ENCODE data around the gene FCER1G. TPM values are rescaled to one million over a fixed set of nuclear protein-coding genes. Genes with fewer than 3 reads are reported as not detected.
"Not testable (repeated sequence)": the region's sequence is repeated elsewhere in the genome, so short reads cannot be mapped to it uniquely, and the experiment has no call there.

Gene FCER1G
- total RNA-seq, 1 experiment from 2014 or later = 0.77 TPM

DNA sequence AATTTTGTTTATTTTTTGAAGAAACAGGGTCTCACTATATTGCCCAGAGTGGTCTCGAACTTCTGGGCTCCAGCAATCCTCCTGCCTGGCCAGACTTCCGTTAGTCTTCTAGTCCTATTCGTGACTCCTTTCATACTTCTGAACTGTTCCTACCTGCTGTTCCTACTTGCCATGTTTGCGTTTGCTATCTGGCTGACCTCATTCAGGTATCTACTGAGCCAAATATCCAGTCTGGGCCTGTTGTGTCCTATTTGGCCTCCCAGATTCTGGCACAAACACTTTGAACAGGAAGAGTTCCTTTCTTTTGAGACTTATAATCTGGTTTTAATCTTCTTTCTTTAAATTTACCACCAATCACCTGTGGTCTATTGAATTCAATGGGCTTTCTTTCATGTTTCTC lies 29.8 kb downstream of the FCER1G start:
- no peak for ATAC-seq
- H3K36me3 ChIP-seq (ENCODE audit: control insufficient read depth, insufficient read depth, low read length) = no peaks in the 10 kb centered on the region
- no peak overlapping the region for H3K4me3 ChIP-seq (ENCODE audit: low read depth in 2 of 2, low read length in 2 of 2)
- CTCF ChIA-PET = no interaction called here
- intact Hi-C loops (cut with micrococcal nuclease; ENCODE audit: unreplicated experiment) (no loop called here), in situ Hi-C loops (cut with HindIII; ENCODE audit: low pct_unique_long_range_greater_than_20kb, low sequenced_read_pairs) (no loop called here)
- no peak for DNase-seq (ENCODE audit: low read depth, low spot score)
- H3K27me3 ChIP-seq (ENCODE audit: control insufficient read depth, insufficient read depth, low read length) = no peaks in the 10 kb centered on the region
- POLR2A ChIA-PET = no interaction called here
- H3K9me3 ChIP-seq (ENCODE audit: control insufficient read depth, insufficient read depth, low read depth, low read length) = no peaks in the 10 kb centered on the region
- H3K27ac ChIP-seq (ENCODE audit: low read length) = no peak overlapping the region
- no peak for TF ChIP-seq TCF7L2 (IDR thresholded peaks at IDR 0.05; ENCODE audit: low read depth, low read length)
- TF ChIP-seq SIN3A (IDR thresholded peaks at IDR 0.05; ENCODE audit: borderline replicate concordance, insufficient read depth, low read depth, low read length) = no peak
- TF ChIP-seq, protein P1, sequence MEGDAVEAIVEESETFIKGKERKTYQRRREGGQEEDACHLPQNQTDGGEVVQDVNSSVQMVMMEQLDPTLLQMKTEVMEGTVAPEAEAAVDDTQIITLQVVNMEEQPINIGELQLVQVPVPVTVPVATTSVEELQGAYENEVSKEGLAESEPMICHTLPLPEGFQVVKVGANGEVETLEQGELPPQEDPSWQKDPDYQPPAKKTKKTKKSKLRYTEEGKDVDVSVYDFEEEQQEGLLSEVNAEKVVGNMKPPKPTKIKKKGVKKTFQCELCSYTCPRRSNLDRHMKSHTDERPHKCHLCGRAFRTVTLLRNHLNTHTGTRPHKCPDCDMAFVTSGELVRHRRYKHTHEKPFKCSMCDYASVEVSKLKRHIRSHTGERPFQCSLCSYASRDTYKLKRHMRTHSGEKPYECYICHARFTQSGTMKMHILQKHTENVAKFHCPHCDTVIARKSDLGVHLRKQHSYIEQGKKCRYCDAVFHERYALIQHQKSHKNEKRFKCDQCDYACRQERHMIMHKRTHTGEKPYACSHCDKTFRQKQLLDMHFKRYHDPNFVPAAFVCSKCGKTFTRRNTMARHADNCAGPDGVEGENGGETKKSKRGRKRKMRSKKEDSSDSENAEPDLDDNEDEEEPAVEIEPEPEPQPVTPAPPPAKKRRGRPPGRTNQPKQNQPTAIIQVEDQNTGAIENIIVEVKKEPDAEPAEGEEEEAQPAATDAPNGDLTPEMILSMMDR (IDR thresholded peaks at IDR 0.05) = no peak
- TF ChIP-seq POLR2AphosphoS5 (IDR thresholded peaks at IDR 0.05; ENCODE audit: low read depth, low read length) = no peak
- TF ChIP-seq, protein P2, sequence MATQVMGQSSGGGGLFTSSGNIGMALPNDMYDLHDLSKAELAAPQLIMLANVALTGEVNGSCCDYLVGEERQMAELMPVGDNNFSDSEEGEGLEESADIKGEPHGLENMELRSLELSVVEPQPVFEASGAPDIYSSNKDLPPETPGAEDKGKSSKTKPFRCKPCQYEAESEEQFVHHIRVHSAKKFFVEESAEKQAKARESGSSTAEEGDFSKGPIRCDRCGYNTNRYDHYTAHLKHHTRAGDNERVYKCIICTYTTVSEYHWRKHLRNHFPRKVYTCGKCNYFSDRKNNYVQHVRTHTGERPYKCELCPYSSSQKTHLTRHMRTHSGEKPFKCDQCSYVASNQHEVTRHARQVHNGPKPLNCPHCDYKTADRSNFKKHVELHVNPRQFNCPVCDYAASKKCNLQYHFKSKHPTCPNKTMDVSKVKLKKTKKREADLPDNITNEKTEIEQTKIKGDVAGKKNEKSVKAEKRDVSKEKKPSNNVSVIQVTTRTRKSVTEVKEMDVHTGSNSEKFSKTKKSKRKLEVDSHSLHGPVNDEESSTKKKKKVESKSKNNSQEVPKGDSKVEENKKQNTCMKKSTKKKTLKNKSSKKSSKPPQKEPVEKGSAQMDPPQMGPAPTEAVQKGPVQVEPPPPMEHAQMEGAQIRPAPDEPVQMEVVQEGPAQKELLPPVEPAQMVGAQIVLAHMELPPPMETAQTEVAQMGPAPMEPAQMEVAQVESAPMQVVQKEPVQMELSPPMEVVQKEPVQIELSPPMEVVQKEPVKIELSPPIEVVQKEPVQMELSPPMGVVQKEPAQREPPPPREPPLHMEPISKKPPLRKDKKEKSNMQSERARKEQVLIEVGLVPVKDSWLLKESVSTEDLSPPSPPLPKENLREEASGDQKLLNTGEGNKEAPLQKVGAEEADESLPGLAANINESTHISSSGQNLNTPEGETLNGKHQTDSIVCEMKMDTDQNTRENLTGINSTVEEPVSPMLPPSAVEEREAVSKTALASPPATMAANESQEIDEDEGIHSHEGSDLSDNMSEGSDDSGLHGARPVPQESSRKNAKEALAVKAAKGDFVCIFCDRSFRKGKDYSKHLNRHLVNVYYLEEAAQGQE (IDR thresholded peaks at IDR 0.05; ENCODE audit: insufficient read depth in 1 of 2, low read depth in 2 of 2, low read length in 1 of 2) = no peak
- H3K4me1 ChIP-seq (ENCODE audit: control insufficient read depth, insufficient read depth, low read length) = no peaks in the 10 kb centered on the region
- BruUV-seq (replicated peaks) = no TSS peak

DNA sequence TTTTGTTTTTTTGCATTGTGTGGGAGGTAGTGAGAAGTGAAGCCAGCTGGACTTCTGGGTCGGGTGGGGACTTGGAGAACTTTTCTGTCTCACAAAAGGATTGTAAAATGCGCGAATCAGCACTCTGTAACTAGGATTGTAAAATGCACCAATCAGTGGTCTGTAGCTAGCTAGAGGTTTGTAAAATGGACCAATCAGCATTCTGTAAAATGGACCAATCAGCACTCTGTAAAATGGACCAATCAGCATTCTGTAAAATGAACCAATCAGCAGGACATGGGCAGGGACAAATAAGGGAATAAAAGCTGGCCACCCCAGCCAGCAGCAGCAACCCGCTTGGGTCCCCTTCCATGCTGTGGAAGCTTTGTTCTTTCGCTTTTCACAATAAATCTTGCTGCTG lies 35.0 kb downstream of the FCER1G start:
- H3K4me3 ChIP-seq (ENCODE audit: low read depth in 2 of 2, low read length in 2 of 2); intact Hi-C loops (cut with micrococcal nuclease; ENCODE audit: unreplicated experiment); CTCF ChIA-PET; in situ Hi-C loops (cut with HindIII; ENCODE audit: low pct_unique_long_range_greater_than_20kb, low sequenced_read_pairs); H3K36me3 ChIP-seq (ENCODE audit: control insufficient read depth, insufficient read depth, low read length); ATAC-seq; H3K4me1 ChIP-seq (ENCODE audit: control insufficient read depth, insufficient read depth, low read length); H3K27ac ChIP-seq (ENCODE audit: low read length); DNase-seq (ENCODE audit: low read depth, low spot score); POLR2A ChIA-PET; H3K9me3 ChIP-seq (ENCODE audit: control insufficient read depth, insufficient read depth, low read depth, low read length); BruUV-seq (replicated peaks); H3K27me3 ChIP-seq (ENCODE audit: control insufficient read depth, insufficient read depth, low read length): not testable (repeated sequence)

DNA sequence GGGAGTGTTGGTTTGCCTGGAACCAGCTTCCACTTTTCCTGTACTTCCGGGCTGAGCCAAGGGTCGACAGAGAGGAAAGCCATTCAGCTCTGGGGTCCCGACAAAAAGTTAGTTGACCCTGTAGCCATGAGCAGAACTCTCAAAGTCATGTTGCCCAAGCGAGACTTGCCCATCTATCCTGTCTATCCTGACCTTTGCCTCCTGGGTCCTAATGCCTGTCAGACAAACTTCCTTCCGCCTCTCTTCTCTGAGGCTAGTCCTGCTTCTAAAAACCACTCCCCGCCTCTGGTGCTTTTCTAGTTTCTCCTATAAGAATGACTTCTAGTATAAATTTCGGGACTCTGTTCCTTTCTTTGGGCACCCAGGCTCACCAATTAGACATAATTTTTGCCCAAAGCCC lies 35.7 kb downstream of the FCER1G start:
- DNase-seq (ENCODE audit: low read depth, low spot score) (no peak), ATAC-seq (no peak)
- intact Hi-C loops (cut with micrococcal nuclease; ENCODE audit: unreplicated experiment) = no loop called here
- H3K9me3 ChIP-seq (ENCODE audit: control insufficient read depth, insufficient read depth, low read depth, low read length) = no peaks in the 10 kb centered on the region
- ChIA-PET CTCF (no interaction called here), POLR2A (no interaction called here)
- no peaks in the 10 kb centered on the region for H3K36me3 ChIP-seq (ENCODE audit: control insufficient read depth, insufficient read depth, low read length)
- no TSS peak for BruUV-seq (replicated peaks)
- in situ Hi-C loops (cut with HindIII; ENCODE audit: low pct_unique_long_range_greater_than_20kb, low sequenced_read_pairs) = no loop called here
- no peak overlapping the region for H3K27ac ChIP-seq (ENCODE audit: low read length)
- H3K4me1 ChIP-seq (ENCODE audit: control insufficient read depth, insufficient read depth, low read length) = no peaks in the 10 kb centered on the region
- H3K27me3 ChIP-seq (ENCODE audit: control insufficient read depth, insufficient read depth, low read length) = no peaks in the 10 kb centered on the region
- TF ChIP-seq POLR2AphosphoS5 (IDR thresholded peaks at IDR 0.05; ENCODE audit: low read depth, low read length) (no peak), TCF7L2 (IDR thresholded peaks at IDR 0.05; ENCODE audit: low read depth, low read length) (no peak), SIN3A (IDR thresholded peaks at IDR 0.05; ENCODE audit: borderline replicate concordance, insufficient read depth, low read depth, low read length) (no peak)
- TF ChIP-seq, protein P1 (IDR thresholded peaks at IDR 0.05) = no peak
- TF ChIP-seq, protein P2 (IDR thresholded peaks at IDR 0.05; ENCODE audit: insufficient read depth in 1 of 2, low read depth in 2 of 2, low read length in 1 of 2) = no peak
- H3K4me3 ChIP-seq (ENCODE audit: low read depth in 2 of 2, low read length in 2 of 2) = no peak overlapping the region
